Ishikawa (cell line): ENCODE results near the gene DNAJC11.

Experiments
- CEBPB ChIP-seq: IDR thresholded peaks from 2 replicates; pipeline ENCODE4 v1.6.1; 2012
- CREB1 ChIP-seq: IDR thresholded peaks from 2 replicates; pipeline ENCODE4 v1.6.1; 2012; ENCODE audit warnings: low read depth
- EGR1 ChIP-seq: IDR thresholded peaks from 2 replicates; pipeline ENCODE4 v1.6.1; 2012
- EP300 ChIP-seq: IDR thresholded peaks from 2 replicates; pipeline ENCODE4 v1.6.1; 2012; ENCODE audit warnings: borderline replicate concordance
- FOXM1 ChIP-seq: IDR thresholded peaks from 2 replicates; pipeline ENCODE4 v1.6.1; 2012; ENCODE audit warnings: low read depth, borderline replicate concordance
- MAX ChIP-seq: IDR thresholded peaks from 2 replicates; pipeline ENCODE4 v1.6.1; 2012
- NFIC ChIP-seq: IDR thresholded peaks from 2 replicates; pipeline ENCODE4 v1.6.1; 2012
- RAD21 ChIP-seq: IDR thresholded peaks from 2 replicates; pipeline ENCODE4 v1.6.1; 2012; ENCODE audit warnings: low read depth
- REST ChIP-seq: IDR thresholded peaks from 2 replicates; pipeline ENCODE4 v1.6.1; 2012; ENCODE audit warnings: low read depth, mild to moderate bottlenecking
- TAF1 ChIP-seq: IDR thresholded peaks from 2 replicates; pipeline ENCODE4 v1.6.1; 2012; ENCODE audit warnings: low read depth, mild to moderate bottlenecking
- TCF12 ChIP-seq: IDR thresholded peaks from 2 replicates; pipeline ENCODE4 v1.6.1; 2012; ENCODE audit warnings: low read depth
- TEAD4 ChIP-seq: IDR thresholded peaks from 2 replicates; pipeline ENCODE4 v1.6.1; 2012
- USF1 ChIP-seq: IDR thresholded peaks from 2 replicates; pipeline ENCODE4 v1.6.1; 2012
- YY1 ChIP-seq: IDR thresholded peaks from 2 replicates; pipeline ENCODE4 v1.6.1; 2012; ENCODE audit warnings: low read depth
- ZBTB7A ChIP-seq: IDR thresholded peaks from 2 replicates; pipeline ENCODE4 v1.6.1; 2012; ENCODE audit warnings: low read depth

The DNAJC11 gene

GRCh38 chr1:6694121-6694713 lies 7.4 kb downstream of the DNAJC11 start:
- no peak for TF ChIP-seq YY1
- TF ChIP-seq REST, result no peak
- no peak for TF ChIP-seq FOXM1
- no peak for TF ChIP-seq TAF1
- no peak for TF ChIP-seq EGR1

GRCh38 chr1:6692956-6693355 lies 8.7 kb downstream of the DNAJC11 start:
- no peak for TF ChIP-seq NFIC
- TF ChIP-seq USF1, result no peak
- TF ChIP-seq FOXM1, result no peak
- no peak for TF ChIP-seq TCF12

- TF ChIP-seq ZBTB7A (no peak), USF1 (no peak), CEBPB (no peak), YY1 (no peak), MAX (no peak), TAF1 (no peak), EGR1 (no peak), TEAD4 (no peak), FOXM1 (no peak), RAD21 (no peak), NFIC (no peak), REST (no peak), TCF12 (no peak), CREB1 (no peak), EP300 (no peak)
Measured at GRCh38 chr1:6691507-6691906, 10.1 kb downstream of the DNAJC11 start.

- TF ChIP-seq ZBTB7A (no peak), REST (no peak), EP300 (no peak), NFIC (no peak), MAX (no peak), TAF1 (no peak), USF1 (no peak), TCF12 (no peak), CREB1 (no peak), RAD21 (no peak), CEBPB (no peak), EGR1 (no peak), YY1 (no peak), FOXM1 (no peak), TEAD4 (no peak)
Measured at GRCh38 chr1:6690186-6690585, 11.4 kb downstream of the DNAJC11 start.

GRCh38 chr1:6688757-6689156 lies 12.9 kb downstream of the DNAJC11 start:
- TF ChIP-seq EGR1, result no peak
- TF ChIP-seq REST, result no peak
- no peak for TF ChIP-seq EP300
- TF ChIP-seq FOXM1, result no peak
- no peak for TF ChIP-seq TEAD4
